ENCODE data around the gene HOXD4.

The HOXD4 gene

GRCh38 chr2:176157499-176158185 is 6.3 kb downstream of the HOXD4 start:
- no peak for TF ChIP-seq CTCF (IDR thresholded peaks at IDR 0.05; ENCODE audit: borderline replicate concordance, insufficient read depth, low read depth, low read length)
- H3K4me3 ChIP-seq (ENCODE audit: low read depth, low read length): no peak overlapping the region

GRCh38 chr2:176158186-176158591 is 6.8 kb downstream of the HOXD4 start:
- no peak overlapping the region for H3K4me3 ChIP-seq (ENCODE audit: low read depth, low read length)
- no peak for TF ChIP-seq CTCF (IDR thresholded peaks at IDR 0.05; ENCODE audit: borderline replicate concordance, insufficient read depth, low read depth, low read length)

- no peak for TF ChIP-seq CTCF (IDR thresholded peaks at IDR 0.05; ENCODE audit: borderline replicate concordance, insufficient read depth, low read depth, low read length)
- H3K4me3 ChIP-seq (ENCODE audit: low read depth, low read length): no peak overlapping the region
Measured at GRCh38 chr2:176158855-176159662, 7.7 kb downstream of the HOXD4 start.

GRCh38 chr2:176159663-176160250 is 8.4 kb downstream of the HOXD4 start:
- H3K4me3 ChIP-seq (ENCODE audit: low read depth, low read length): no peak overlapping the region
- TF ChIP-seq CTCF (IDR thresholded peaks at IDR 0.05; ENCODE audit: borderline replicate concordance, insufficient read depth, low read depth, low read length): no peak

GRCh38 chr2:176160251-176160985 is 9.1 kb downstream of the HOXD4 start:
- TF ChIP-seq CTCF (IDR thresholded peaks at IDR 0.05; ENCODE audit: borderline replicate concordance, insufficient read depth, low read depth, low read length): no peak
- H3K4me3 ChIP-seq (ENCODE audit: low read depth, low read length): no peak overlapping the region

- no peak for TF ChIP-seq CTCF (IDR thresholded peaks at IDR 0.05; ENCODE audit: borderline replicate concordance, insufficient read depth, low read depth, low read length)
- no peak overlapping the region for H3K4me3 ChIP-seq (ENCODE audit: low read depth, low read length)
Measured at GRCh38 chr2:176160986-176161824, 9.9 kb downstream of the HOXD4 start.

All from GM12875 (cell line).